ENCODE measurements around the gene MAGED2. TPM values are rescaled to one million over a fixed set of nuclear protein-coding genes. Genes with fewer than 3 reads are reported as not detected.
"Not testable (repeated sequence)": the region's sequence is repeated elsewhere in the genome, so short reads cannot be mapped to it uniquely, and the experiment has no call there.

MAGED2 gene
- total and polyA plus RNA-seq, 2 donors (not counting 3 experiments of a cell fraction or from before 2014, with no cell fraction given): 241 to 309 TPM

- H4K20me1 ChIP-seq (replicated peaks; ENCODE audit: control insufficient read depth, extremely low read depth, insufficient read depth, low read length): no peaks in the 10 kb centered on the region
- H3K9ac ChIP-seq (replicated peaks; ENCODE audit: extremely low read depth, insufficient read depth, low read length): no peak overlapping the region
- ChIA-PET CTCF (no interaction called here), POLR2A (no interaction called here)
- DNase-seq (ENCODE audit: low read depth, low spot score): no peak
- H3K4me3 ChIP-seq (replicated peaks in 1 of 3; ENCODE audit: insufficient read depth in 1 of 3, low read depth in 1 of 3, low read length in 3 of 3): no peak overlapping the region
- H3K27ac ChIP-seq (ENCODE audit: insufficient read depth, low read depth, low read length): no peak overlapping the region
- H3K4me2 ChIP-seq (ENCODE audit: insufficient read depth, low read length): no peak overlapping the region
- H3K4me1 ChIP-seq (ENCODE audit: control insufficient read depth, extremely low read depth, insufficient read depth, low read length): no peaks in the 10 kb centered on the region
- no peaks in the 10 kb centered on the region for H3K9me1 ChIP-seq (replicated peaks; ENCODE audit: control insufficient read depth, extremely low read depth, insufficient read depth, low read length)
- no TSS peak for BruUV-seq (replicated peaks)
- FAIRE-seq: no peak
- H3K27me3 ChIP-seq (ENCODE audit: control insufficient read depth in 2 of 2, insufficient read depth in 2 of 2, low read length in 2 of 2): no peaks in the 10 kb centered on the region
- TF ChIP-seq EZH2 (IDR thresholded peaks at IDR 0.05; ENCODE audit: borderline replicate concordance, low read depth, low read length, severe bottlenecking): no peak
- no peaks in the 10 kb centered on the region for H3K36me3 ChIP-seq (ENCODE audit: control insufficient read depth in 2 of 2, extremely low read depth in 1 of 2, insufficient read depth in 2 of 2, low read length in 2 of 2)
- H2AFZ ChIP-seq (ENCODE audit: low read depth, low read length): no peak overlapping the region
- H3K79me2 ChIP-seq (ENCODE audit: control insufficient read depth, insufficient read depth, low read length): no peaks in the 10 kb centered on the region
- intact Hi-C loops (cut with micrococcal nuclease): no loop called here
- H3K9me3 ChIP-seq (replicated peaks; ENCODE audit: control insufficient read depth, insufficient read depth, low read length): no peaks in the 10 kb centered on the region
- dilution Hi-C loops (cut with MboI; ENCODE audit: extremely low pct_ligation_motif_present, low sequenced_read_pairs): no loop called here
Observed at GRCh38 chrX:54842607-54843006, 35.1 kb downstream of the MAGED2 start.

DNA sequence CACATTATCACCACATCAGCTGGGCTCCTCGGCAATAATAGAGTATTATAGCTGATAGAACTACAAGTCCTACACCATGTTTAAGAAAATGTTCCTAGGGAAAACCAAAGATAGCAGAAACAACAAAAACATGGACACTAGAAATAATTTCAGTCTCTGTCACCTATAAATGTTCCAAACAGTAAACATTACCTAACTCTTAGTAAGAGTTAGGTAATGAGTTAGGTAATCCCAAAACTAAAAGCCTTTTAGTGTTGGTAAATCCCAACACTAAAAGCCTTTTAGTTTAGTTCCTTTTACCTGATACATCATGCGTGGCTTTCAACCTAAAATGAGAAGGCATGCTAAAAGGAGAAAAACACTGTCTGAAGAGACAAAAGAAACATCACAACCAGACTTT is 35.5 kb downstream of the MAGED2 start:
- Histone ChIP-seq H3K36me3 (ENCODE audit: control insufficient read depth in 2 of 2, extremely low read depth in 1 of 2, insufficient read depth in 2 of 2, low read length in 2 of 2) (no peaks in the 10 kb centered on the region), H3K4me3 (replicated peaks in 1 of 3; ENCODE audit: insufficient read depth in 1 of 3, low read depth in 1 of 3, low read length in 3 of 3) (no peak overlapping the region), H3K27me3 (ENCODE audit: control insufficient read depth in 2 of 2, insufficient read depth in 2 of 2, low read length in 2 of 2) (no peaks in the 10 kb centered on the region), H2AFZ (ENCODE audit: low read depth, low read length) (no peak overlapping the region), H3K4me1 (ENCODE audit: control insufficient read depth, extremely low read depth, insufficient read depth, low read length) (no peaks in the 10 kb centered on the region), H4K20me1 (replicated peaks; ENCODE audit: control insufficient read depth, extremely low read depth, insufficient read depth, low read length) (no peaks in the 10 kb centered on the region), H3K27ac (ENCODE audit: insufficient read depth, low read depth, low read length) (no peak overlapping the region), H3K9me3 (replicated peaks; ENCODE audit: control insufficient read depth, insufficient read depth, low read length) (no peaks in the 10 kb centered on the region), H3K9me1 (replicated peaks; ENCODE audit: control insufficient read depth, extremely low read depth, insufficient read depth, low read length) (no peaks in the 10 kb centered on the region), H3K9ac (replicated peaks; ENCODE audit: extremely low read depth, insufficient read depth, low read length) (no peak overlapping the region), H3K4me2 (ENCODE audit: insufficient read depth, low read length) (no peak overlapping the region), H3K79me2 (ENCODE audit: control insufficient read depth, insufficient read depth, low read length) (no peaks in the 10 kb centered on the region)
- TF ChIP-seq JUN (IDR thresholded peaks at IDR 0.05; ENCODE audit: borderline replicate concordance, insufficient read depth, insufficient read length, low read depth): no peak
- TF ChIP-seq, protein P1, sequence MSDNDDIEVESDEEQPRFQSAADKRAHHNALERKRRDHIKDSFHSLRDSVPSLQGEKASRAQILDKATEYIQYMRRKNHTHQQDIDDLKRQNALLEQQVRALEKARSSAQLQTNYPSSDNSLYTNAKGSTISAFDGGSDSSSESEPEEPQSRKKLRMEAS (IDR thresholded peaks at IDR 0.05; ENCODE audit: insufficient read depth, insufficient read length): no peak
- no peak for TF ChIP-seq FOS (IDR thresholded peaks at IDR 0.05; ENCODE audit: borderline replicate concordance, insufficient read depth, low read length)
- TF ChIP-seq EZH2 (IDR thresholded peaks at IDR 0.05; ENCODE audit: borderline replicate concordance, low read depth, low read length, severe bottlenecking): no peak
- no peak for TF ChIP-seq MYC (IDR thresholded peaks at IDR 0.05; ENCODE audit: low read depth, low read length)
- TF ChIP-seq CTCF (IDR thresholded peaks at IDR 0.05; ENCODE audit: extremely low read depth in 1 of 2, insufficient read depth in 1 of 2, low read depth in 1 of 2, low read length in 2 of 2): no peak
- TF ChIP-seq POLR2AphosphoS5 (IDR thresholded peaks at IDR 0.05; ENCODE audit: insufficient read depth, low read depth, low read length): no peak
- no peak for TF ChIP-seq GATA2 (IDR thresholded peaks at IDR 0.05; ENCODE audit: insufficient read depth, insufficient read length, low read depth, low read length)
- TF ChIP-seq POLR2A (IDR thresholded peaks at IDR 0.05; ENCODE audit: low read depth, low read length): no peak
- intact Hi-C loops (cut with micrococcal nuclease): no loop called here
- dilution Hi-C loops (cut with MboI; ENCODE audit: extremely low pct_ligation_motif_present, low sequenced_read_pairs): no loop called here
- ChIA-PET CTCF (no interaction called here), POLR2A (no interaction called here)
- FAIRE-seq: no peak
- no TSS peak for BruUV-seq (replicated peaks)
- DNase-seq (ENCODE audit: low read depth, low spot score): no peak

GRCh38 chrX:54847700-54848099 is 40.2 kb downstream of the MAGED2 start:
- H3K9ac ChIP-seq (replicated peaks; ENCODE audit: extremely low read depth, insufficient read depth, low read length); H2AFZ ChIP-seq (ENCODE audit: low read depth, low read length); FAIRE-seq; H3K9me3 ChIP-seq (replicated peaks; ENCODE audit: control insufficient read depth, insufficient read depth, low read length); H3K27me3 ChIP-seq (ENCODE audit: control insufficient read depth in 2 of 2, insufficient read depth in 2 of 2, low read length in 2 of 2); H3K36me3 ChIP-seq (ENCODE audit: control insufficient read depth in 2 of 2, extremely low read depth in 1 of 2, insufficient read depth in 2 of 2, low read length in 2 of 2); H3K9me1 ChIP-seq (replicated peaks; ENCODE audit: control insufficient read depth, extremely low read depth, insufficient read depth, low read length); intact Hi-C loops (cut with micrococcal nuclease); CTCF ChIA-PET; POLR2A ChIA-PET; H3K4me2 ChIP-seq (ENCODE audit: insufficient read depth, low read length); BruUV-seq (replicated peaks); H3K79me2 ChIP-seq (ENCODE audit: control insufficient read depth, insufficient read depth, low read length); DNase-seq (ENCODE audit: low read depth, low spot score); H4K20me1 ChIP-seq (replicated peaks; ENCODE audit: control insufficient read depth, extremely low read depth, insufficient read depth, low read length); H3K4me1 ChIP-seq (ENCODE audit: control insufficient read depth, extremely low read depth, insufficient read depth, low read length); H3K4me3 ChIP-seq (replicated peaks in 1 of 3; ENCODE audit: insufficient read depth in 1 of 3, low read depth in 1 of 3, low read length in 3 of 3); dilution Hi-C loops (cut with MboI; ENCODE audit: extremely low pct_ligation_motif_present, low sequenced_read_pairs); H3K27ac ChIP-seq (ENCODE audit: insufficient read depth, low read depth, low read length): not testable (repeated sequence)
